Lower leg skin (tissue), 4 donors: ENCODE data around the gene GALP. TPM values are rescaled to one million over a fixed set of nuclear protein-coding genes. Genes with fewer than 3 reads are reported as not detected.
"Not testable (repeated sequence)": the region's sequence is repeated elsewhere in the genome, so short reads cannot be mapped to it uniquely, and the experiment has no call there.

Experiments
- DNase-seq, 2 donors: peaks; one replicate each; pipeline ENCODE4 v3.0.0-alpha.2; 2019; ENCODE audit warnings: low spot score in 2 of 2
- H3K4me3 ChIP-seq: fragments of 200-600 bp; sonication (generic); 2 replicates; pipeline ENCODE4 v1.5.1; 2017; ENCODE audit warnings: mild to moderate bottlenecking, low read depth; ENCODE audit not compliant: poor library complexity, severe bottlenecking
- CTCF ChIP-seq, 3 donors: fragments of 450-650 bp; IDR thresholded peaks; one replicate each; pipeline ENCODE4 v1.5.1; 2016; ENCODE audit warnings: antibody characterized with exemption in 3 of 3, mild to moderate bottlenecking in 3 of 3, moderate library complexity in 2 of 3
- POLR2A ChIP-seq, 2 donors: fragments of 450-650 bp; IDR thresholded peaks; one replicate each; pipeline ENCODE4 v1.6.1; 2016 to 2017; ENCODE audit warnings: antibody characterized with exemption in 2 of 2, mild to moderate bottlenecking in 1 of 2, moderate library complexity in 1 of 2
- WGBS, 2 donors: methylation state at CpG; one replicate each; pipeline ENCODE4 v1.1.5; 2018; 5-methylcytosine and 5-hydroxymethylcytosine counted together
- intact Hi-C: fragments of 100-400 bp; cut with DNase I; formaldehyde crosslinking; loops from one replicate; pipeline ENCODE4 v1.15.0; 2023; ENCODE audit warnings: low total_unique reads
- total RNA-seq, 4 donors: library from RNA; depleted of rRNA; stranded (reverse); fragments of >200 nt; gene quantifications; one replicate each; pipeline ENCODE4 v1.1.0, GENCODE V29; 2016

GALP gene
- total RNA-seq, 4 donors from 2014 or later = not detected

- intact Hi-C loops = no loop called here
- no peak for DNase-seq
- TF ChIP-seq POLR2A (IDR thresholded peaks at IDR 0.05) (no peak), CTCF (IDR thresholded peaks at IDR 0.05) (no peak)
- no peak overlapping the region for H3K4me3 ChIP-seq
- 82 to 91% methylated on average over 13 of the region's 13 CpGs for WGBS, 2 donors
Observed at GRCh38 chr19:56163097-56163496, 12.7 kb upstream of the GALP start.

- intact Hi-C loops = no loop called here
- DNase-seq = no peak
- no peak overlapping the region for H3K4me3 ChIP-seq
- TF ChIP-seq POLR2A (IDR thresholded peaks at IDR 0.05) (no peak), CTCF (IDR thresholded peaks at IDR 0.05) (no peak)
- WGBS, 2 donors = 47 to 48% methylated on average over 7 of the region's 7 CpGs
Observed at GRCh38 chr19:56167064-56167578, 8.7 kb upstream of the GALP start.

GRCh38 chr19:56170261-56170660, 5.5 kb upstream of the GALP start:
- intact Hi-C loops = no loop called here
- TF ChIP-seq CTCF (IDR thresholded peaks at IDR 0.05) = no peak
- TF ChIP-seq POLR2A (IDR thresholded peaks at IDR 0.05) = no peak
- WGBS, 2 donors = 54 to 60% methylated on average over 14 of the region's 14 CpGs
- no peak overlapping the region for H3K4me3 ChIP-seq
- DNase-seq = no peak

- no peak for DNase-seq
- intact Hi-C loops = no loop called here
- H3K4me3 ChIP-seq = no peak overlapping the region
- TF ChIP-seq POLR2A (IDR thresholded peaks at IDR 0.05) = no peak
- no peak for TF ChIP-seq CTCF (IDR thresholded peaks at IDR 0.05)
- WGBS, 2 donors = 17 to 30% methylated on average over 9 of the region's 9 CpGs
Observed at GRCh38 chr19:56174086-56174485, 1.7 kb upstream of the GALP start.

GRCh38 chr19:56174550-56174949, 1.3 kb upstream of the GALP start:
- WGBS, 2 donors = 50 to 53% methylated on average over 10 to 11 of the region's 11 CpGs
- H3K4me3 ChIP-seq = no peak overlapping the region
- DNase-seq = no peak
- intact Hi-C loops = no loop called here
- no peak for TF ChIP-seq POLR2A (IDR thresholded peaks at IDR 0.05)
- no peak for TF ChIP-seq CTCF (IDR thresholded peaks at IDR 0.05)

- intact Hi-C loops, DNase-seq, H3K4me3 ChIP-seq: not testable (repeated sequence)
- 22 to 43% methylated on average over 1 to 11 of the region's 11 CpGs for WGBS, 2 donors
Observed at GRCh38 chr19:56176310-56176709, 502 bp downstream of the GALP start.
